Mononuclear cell (primary cell): ENCODE measurements around the gene NPAS1. TPM values are rescaled to one million over a fixed set of nuclear protein-coding genes. Genes with fewer than 3 reads are reported as not detected.

Experiments
- H3K27me3 ChIP-seq: 2 replicates; pipeline ENCODE4 v1.6.0; 2011; ENCODE audit warnings: low read length, control low read depth; ENCODE audit not compliant: insufficient read depth
- H3K4me1 ChIP-seq: 2 replicates; pipeline ENCODE4 v1.5.1; 2011; ENCODE audit warnings: mild to moderate bottlenecking, low read length, control low read depth; ENCODE audit not compliant: insufficient read depth
- H3K4me3 ChIP-seq: 2 replicates; pipeline ENCODE4 v1.5.1; 2011; ENCODE audit warnings: mild to moderate bottlenecking, low read length, moderate library complexity
- H3K9me3 ChIP-seq: 2 replicates; pipeline ENCODE4 v1.5.1; 2011; ENCODE audit warnings: low read depth, mild to moderate bottlenecking, control low read depth, low read length
- total RNA-seq: library from RNA; depleted of rRNA; stranded (reverse); fragments of >200 nt; gene quantifications from one replicate; pipeline ENCODE4 v1.2.3, GENCODE V29; 2012

NPAS1 gene
- total RNA-seq, result 0.10 TPM

- H3K27me3 ChIP-seq, result peaks cover 47% of the 10 kb centered on the region
- H3K9me3 ChIP-seq, result no peaks in the 10 kb centered on the region
- peaks cover 14% of the 10 kb centered on the region for H3K4me1 ChIP-seq
- H3K4me3 ChIP-seq, result no peak within 1 kb of the TSS
Observed at GRCh38 chr19:47019431-47020041, at the start of gene NPAS1. NPAS1 (plus strand) TSS chr19:47019837; CDS start chr19:47021048, 1,211 bp downstream.

- peaks cover 19% of the 10 kb centered on the region for H3K4me1 ChIP-seq
- no peaks in the 10 kb centered on the region for H3K9me3 ChIP-seq
- no peak overlapping the region for H3K4me3 ChIP-seq
- no peaks in the 10 kb centered on the region for H3K27me3 ChIP-seq
Observed at GRCh38 chr19:46970815-46971214, 48.8 kb upstream of the NPAS1 start.

GRCh38 chr19:46972311-46972710 lies 47.3 kb upstream of the NPAS1 start:
- peaks cover 11% of the 10 kb centered on the region for H3K4me1 ChIP-seq
- H3K4me3 ChIP-seq, result no peak overlapping the region
- H3K27me3 ChIP-seq, result no peaks in the 10 kb centered on the region
- no peaks in the 10 kb centered on the region for H3K9me3 ChIP-seq

- H3K4me3 ChIP-seq, result no peak overlapping the region
- H3K27me3 ChIP-seq, result no peaks in the 10 kb centered on the region
- H3K4me1 ChIP-seq, result peaks cover 6% of the 10 kb centered on the region
- H3K9me3 ChIP-seq, result no peaks in the 10 kb centered on the region
Observed at GRCh38 chr19:46974181-46974580, 45.5 kb upstream of the NPAS1 start.

GRCh38 chr19:46975011-46975924 lies 44.4 kb upstream of the NPAS1 start:
- Histone ChIP-seq H3K4me1 (peaks cover 10% of the 10 kb centered on the region), H3K9me3 (no peaks in the 10 kb centered on the region), H3K27me3 (no peaks in the 10 kb centered on the region), H3K4me3 (no peak overlapping the region)

GRCh38 chr19:46975925-46976782 lies 43.5 kb upstream of the NPAS1 start:
- peaks cover 19% of the 10 kb centered on the region for H3K4me1 ChIP-seq
- H3K4me3 ChIP-seq, result no peak overlapping the region
- no peaks in the 10 kb centered on the region for H3K27me3 ChIP-seq
- H3K9me3 ChIP-seq, result no peaks in the 10 kb centered on the region

GRCh38 chr19:46976845-46977320 lies 42.8 kb upstream of the NPAS1 start:
- no peaks in the 10 kb centered on the region for H3K27me3 ChIP-seq
- no peaks in the 10 kb centered on the region for H3K9me3 ChIP-seq
- peaks cover 26% of the 10 kb centered on the region for H3K4me1 ChIP-seq
- H3K4me3 ChIP-seq, result no peak overlapping the region

GRCh38 chr19:46977548-46977947 lies 42.1 kb upstream of the NPAS1 start:
- Histone ChIP-seq H3K9me3 (no peaks in the 10 kb centered on the region), H3K4me3 (no peak overlapping the region), H3K4me1 (peaks cover 28% of the 10 kb centered on the region), H3K27me3 (no peaks in the 10 kb centered on the region)

GRCh38 chr19:46978171-46978869 lies 41.3 kb upstream of the NPAS1 start:
- Histone ChIP-seq H3K27me3 (no peaks in the 10 kb centered on the region), H3K4me1 (peaks cover 28% of the 10 kb centered on the region), H3K4me3 (no peak overlapping the region), H3K9me3 (no peaks in the 10 kb centered on the region)

- H3K4me1 ChIP-seq, result peaks cover 33% of the 10 kb centered on the region
- H3K27me3 ChIP-seq, result no peaks in the 10 kb centered on the region
- H3K9me3 ChIP-seq, result no peaks in the 10 kb centered on the region
- no peak overlapping the region for H3K4me3 ChIP-seq
Observed at GRCh38 chr19:46979126-46980105, 40.2 kb upstream of the NPAS1 start.

GRCh38 chr19:46980761-46981160 lies 38.9 kb upstream of the NPAS1 start:
- Histone ChIP-seq H3K9me3 (no peaks in the 10 kb centered on the region), H3K4me3 (no peak overlapping the region), H3K4me1 (peaks cover 38% of the 10 kb centered on the region), H3K27me3 (no peaks in the 10 kb centered on the region)

GRCh38 chr19:46981286-46981945 lies 38.2 kb upstream of the NPAS1 start:
- no peaks in the 10 kb centered on the region for H3K9me3 ChIP-seq
- H3K4me1 ChIP-seq, result peaks cover 38% of the 10 kb centered on the region
- no peak overlapping the region for H3K4me3 ChIP-seq
- no peaks in the 10 kb centered on the region for H3K27me3 ChIP-seq

- no peak overlapping the region for H3K4me3 ChIP-seq
- H3K27me3 ChIP-seq, result no peaks in the 10 kb centered on the region
- H3K4me1 ChIP-seq, result peaks cover 36% of the 10 kb centered on the region
Observed at GRCh38 chr19:46983097-46983496, 36.5 kb upstream of the NPAS1 start.

More at GRCh38 chr19:46983097-46983496, 36.5 kb upstream of the NPAS1 start:
- H3K9me3 ChIP-seq, result no peaks in the 10 kb centered on the region
